GM23338 (cell line): ENCODE data around the gene S100A13.

Experiments
- EZH2 ChIP-seq: fragments of 200-600 bp; sonication (generic); IDR thresholded peaks from one replicate; pipeline ENCODE4 v1.8.0; 2017; ENCODE audit warnings: antibody characterized with exemption, mild to moderate bottlenecking, low read depth; ENCODE audit not compliant: unreplicated experiment
- EZH2phosphoT487 ChIP-seq: fragments of 200-600 bp; sonication (generic); IDR thresholded peaks from one replicate; pipeline ENCODE4 v1.8.1; 2018; ENCODE audit warnings: antibody characterized with exemption; ENCODE audit not compliant: unreplicated experiment
- POLR2AphosphoS5 ChIP-seq: IDR thresholded peaks from 2 replicates; pipeline ENCODE4 v1.6.1; 2016; ENCODE audit warnings: antibody characterized with exemption, low read depth
- TF ChIP-seq, protein P1 (sequence below), 2 experiments: fragments of 200-600 bp in 1 of 2; sonication (generic) in 1 of 2; conservative IDR thresholded peaks; 2 replicates each; pipeline versions ENCODE4 v1.5.1 to v1.6.1; 2016 to 2017; ENCODE audit warnings: antibody characterized with exemption in 2 of 2, low read depth in 2 of 2, mild to moderate bottlenecking in 2 of 2, moderate library complexity in 1 of 2
- TF ChIP-seq, protein P2 (sequence below): IDR thresholded peaks from 2 replicates; pipeline ENCODE4 v1.6.1; 2016; ENCODE audit warnings: antibody characterized with exemption
- TF ChIP-seq, protein P3 (sequence below): IDR thresholded peaks from one replicate; pipeline ENCODE4 v1.6.1; 2018; ENCODE audit warnings: antibody characterized with exemption; ENCODE audit not compliant: unreplicated experiment

DNA sequence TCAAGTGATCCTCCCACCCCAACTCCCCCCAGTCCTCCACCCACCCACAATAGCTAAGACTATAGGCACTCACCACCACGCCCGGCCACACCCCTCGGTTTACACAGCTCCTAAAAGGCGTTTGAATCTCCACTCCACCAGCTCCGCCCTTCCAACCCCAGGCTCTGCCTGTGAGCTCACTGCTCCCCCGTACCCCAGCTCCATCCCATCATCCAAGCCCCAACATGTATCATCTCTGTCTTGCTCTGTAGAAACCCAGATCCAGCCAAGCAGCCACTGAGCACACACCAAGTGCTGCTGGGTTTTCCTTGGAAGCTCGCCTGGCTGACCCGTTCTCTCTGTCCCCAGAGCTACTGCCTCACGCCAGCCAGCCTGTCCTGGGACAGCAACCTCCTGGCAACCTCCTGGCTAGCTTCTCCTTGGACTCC, 49.7 kb downstream of the S100A13 start:
- TF ChIP-seq, protein P1, sequence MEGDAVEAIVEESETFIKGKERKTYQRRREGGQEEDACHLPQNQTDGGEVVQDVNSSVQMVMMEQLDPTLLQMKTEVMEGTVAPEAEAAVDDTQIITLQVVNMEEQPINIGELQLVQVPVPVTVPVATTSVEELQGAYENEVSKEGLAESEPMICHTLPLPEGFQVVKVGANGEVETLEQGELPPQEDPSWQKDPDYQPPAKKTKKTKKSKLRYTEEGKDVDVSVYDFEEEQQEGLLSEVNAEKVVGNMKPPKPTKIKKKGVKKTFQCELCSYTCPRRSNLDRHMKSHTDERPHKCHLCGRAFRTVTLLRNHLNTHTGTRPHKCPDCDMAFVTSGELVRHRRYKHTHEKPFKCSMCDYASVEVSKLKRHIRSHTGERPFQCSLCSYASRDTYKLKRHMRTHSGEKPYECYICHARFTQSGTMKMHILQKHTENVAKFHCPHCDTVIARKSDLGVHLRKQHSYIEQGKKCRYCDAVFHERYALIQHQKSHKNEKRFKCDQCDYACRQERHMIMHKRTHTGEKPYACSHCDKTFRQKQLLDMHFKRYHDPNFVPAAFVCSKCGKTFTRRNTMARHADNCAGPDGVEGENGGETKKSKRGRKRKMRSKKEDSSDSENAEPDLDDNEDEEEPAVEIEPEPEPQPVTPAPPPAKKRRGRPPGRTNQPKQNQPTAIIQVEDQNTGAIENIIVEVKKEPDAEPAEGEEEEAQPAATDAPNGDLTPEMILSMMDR (conservative IDR thresholded peaks at IDR 0.05; ENCODE audit: low read depth in 2 of 2), result no peak
- TF ChIP-seq, protein P2, sequence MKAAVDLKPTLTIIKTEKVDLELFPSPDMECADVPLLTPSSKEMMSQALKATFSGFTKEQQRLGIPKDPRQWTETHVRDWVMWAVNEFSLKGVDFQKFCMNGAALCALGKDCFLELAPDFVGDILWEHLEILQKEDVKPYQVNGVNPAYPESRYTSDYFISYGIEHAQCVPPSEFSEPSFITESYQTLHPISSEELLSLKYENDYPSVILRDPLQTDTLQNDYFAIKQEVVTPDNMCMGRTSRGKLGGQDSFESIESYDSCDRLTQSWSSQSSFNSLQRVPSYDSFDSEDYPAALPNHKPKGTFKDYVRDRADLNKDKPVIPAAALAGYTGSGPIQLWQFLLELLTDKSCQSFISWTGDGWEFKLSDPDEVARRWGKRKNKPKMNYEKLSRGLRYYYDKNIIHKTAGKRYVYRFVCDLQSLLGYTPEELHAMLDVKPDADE, result no peak
- TF ChIP-seq POLR2AphosphoS5 (no peak), EZH2 (no peak), EZH2phosphoT487 (no peak)
- TF ChIP-seq, protein P3, sequence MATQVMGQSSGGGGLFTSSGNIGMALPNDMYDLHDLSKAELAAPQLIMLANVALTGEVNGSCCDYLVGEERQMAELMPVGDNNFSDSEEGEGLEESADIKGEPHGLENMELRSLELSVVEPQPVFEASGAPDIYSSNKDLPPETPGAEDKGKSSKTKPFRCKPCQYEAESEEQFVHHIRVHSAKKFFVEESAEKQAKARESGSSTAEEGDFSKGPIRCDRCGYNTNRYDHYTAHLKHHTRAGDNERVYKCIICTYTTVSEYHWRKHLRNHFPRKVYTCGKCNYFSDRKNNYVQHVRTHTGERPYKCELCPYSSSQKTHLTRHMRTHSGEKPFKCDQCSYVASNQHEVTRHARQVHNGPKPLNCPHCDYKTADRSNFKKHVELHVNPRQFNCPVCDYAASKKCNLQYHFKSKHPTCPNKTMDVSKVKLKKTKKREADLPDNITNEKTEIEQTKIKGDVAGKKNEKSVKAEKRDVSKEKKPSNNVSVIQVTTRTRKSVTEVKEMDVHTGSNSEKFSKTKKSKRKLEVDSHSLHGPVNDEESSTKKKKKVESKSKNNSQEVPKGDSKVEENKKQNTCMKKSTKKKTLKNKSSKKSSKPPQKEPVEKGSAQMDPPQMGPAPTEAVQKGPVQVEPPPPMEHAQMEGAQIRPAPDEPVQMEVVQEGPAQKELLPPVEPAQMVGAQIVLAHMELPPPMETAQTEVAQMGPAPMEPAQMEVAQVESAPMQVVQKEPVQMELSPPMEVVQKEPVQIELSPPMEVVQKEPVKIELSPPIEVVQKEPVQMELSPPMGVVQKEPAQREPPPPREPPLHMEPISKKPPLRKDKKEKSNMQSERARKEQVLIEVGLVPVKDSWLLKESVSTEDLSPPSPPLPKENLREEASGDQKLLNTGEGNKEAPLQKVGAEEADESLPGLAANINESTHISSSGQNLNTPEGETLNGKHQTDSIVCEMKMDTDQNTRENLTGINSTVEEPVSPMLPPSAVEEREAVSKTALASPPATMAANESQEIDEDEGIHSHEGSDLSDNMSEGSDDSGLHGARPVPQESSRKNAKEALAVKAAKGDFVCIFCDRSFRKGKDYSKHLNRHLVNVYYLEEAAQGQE, result no peak
